HG02571 (cell line): ENCODE data around the gene CREB5.

Experiments
- ATAC-seq: cut with Tn5 transposase; IDR thresholded peaks from one replicate; pipeline ENCODE4 v1.9.1; 2021; ENCODE audit warnings: mild to moderate bottlenecking, moderate library complexity; ENCODE audit not compliant: unreplicated experiment

CREB5 gene

DNA sequence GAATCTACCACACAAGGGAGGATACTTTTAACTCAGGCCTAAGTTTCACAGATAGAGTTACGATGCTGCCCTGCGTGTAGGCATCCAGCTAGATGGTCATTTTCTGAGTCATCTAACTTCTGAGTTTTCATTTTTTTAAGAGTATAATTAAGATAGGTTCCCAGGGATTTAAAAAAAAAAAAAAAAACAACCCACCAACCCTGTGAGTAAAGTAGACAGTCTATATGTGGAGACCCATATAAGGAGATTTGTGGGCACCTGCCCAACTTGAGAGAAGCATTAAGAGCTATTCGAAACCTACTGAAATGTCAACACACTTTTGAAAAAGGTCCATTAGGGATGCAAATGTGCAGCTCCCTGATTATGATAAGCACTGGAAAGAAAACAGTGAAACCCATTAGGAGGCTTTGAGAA, 288.5 kb downstream of the CREB5 start:
- ATAC-seq, result no peak

- no peak for ATAC-seq
Measured at GRCh38 chr7:28701731-28702130, 289.4 kb downstream of the CREB5 start.

DNA sequence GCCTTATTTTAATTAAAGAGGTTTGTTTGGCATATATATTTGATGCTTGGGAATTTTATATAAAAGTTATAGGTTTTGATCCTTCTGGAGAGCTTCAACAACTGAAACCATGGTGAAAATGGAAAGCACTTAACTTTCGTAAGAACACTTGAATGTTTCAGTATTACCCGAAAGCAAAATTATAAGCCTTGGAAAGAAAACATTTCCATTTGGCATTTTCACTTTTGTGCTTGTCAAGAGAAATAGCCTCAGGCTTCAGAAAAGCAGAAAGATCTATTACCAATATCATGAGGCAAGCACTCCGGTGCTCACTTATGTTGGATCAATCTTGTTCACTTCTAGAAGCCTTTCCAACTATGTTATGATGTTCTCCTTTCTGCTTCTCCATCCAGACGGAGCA, 289.9 kb downstream of the CREB5 start:
- ATAC-seq, result no peak

GRCh38 chr7:28703037-28703765, 290.9 kb downstream of the CREB5 start:
- ATAC-seq, result no peak

GRCh38 chr7:28704706-28705105, 292.4 kb downstream of the CREB5 start:
- ATAC-seq, result no peak

- peak; percentile 96 for ATAC-seq
Measured at GRCh38 chr7:28705350-28705749, 293.0 kb downstream of the CREB5 start.

- no peak for ATAC-seq
Measured at GRCh38 chr7:28706584-28706983, 294.3 kb downstream of the CREB5 start.

DNA sequence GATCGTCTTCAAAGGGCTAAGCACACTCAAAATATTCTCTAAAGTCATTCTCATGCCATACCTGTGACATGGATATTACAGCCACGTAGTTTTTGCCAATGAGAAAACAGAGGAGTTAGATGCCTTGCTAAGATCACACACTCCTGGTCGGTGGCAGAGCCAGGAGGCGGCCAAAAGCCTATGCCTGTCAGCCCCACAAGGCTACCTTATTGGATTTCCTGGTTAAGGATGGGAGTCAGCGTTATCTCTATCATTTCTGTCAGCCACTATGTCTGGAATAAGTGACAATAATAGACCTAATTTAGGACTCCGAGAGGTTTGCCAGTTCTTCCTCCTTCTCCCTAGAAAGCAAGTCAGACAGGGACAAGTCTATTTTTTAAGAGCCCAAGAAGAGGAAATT, 295.0 kb downstream of the CREB5 start:
- ATAC-seq, result no peak

GRCh38 chr7:28708033-28708951, 296.0 kb downstream of the CREB5 start:
- ATAC-seq, result no peak

DNA sequence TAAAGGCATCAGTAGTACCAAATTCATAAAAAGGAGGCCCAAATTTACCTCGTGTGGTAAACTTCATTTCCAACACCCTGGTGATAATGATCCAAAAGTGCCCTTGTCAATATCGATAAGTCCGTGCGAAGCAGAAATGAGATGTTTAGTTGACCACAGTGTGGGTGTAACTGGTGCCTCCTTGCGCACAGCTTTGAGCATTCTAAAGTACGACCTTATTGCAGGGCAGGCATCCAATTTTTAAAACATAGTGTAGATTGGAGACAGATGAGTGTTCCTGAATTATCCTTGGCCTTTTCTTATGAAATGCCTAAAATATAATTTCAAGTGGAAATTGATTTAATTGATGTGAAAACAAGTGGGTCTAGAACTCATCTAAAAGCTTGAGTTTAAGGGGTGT, 297.4 kb downstream of the CREB5 start:
- no peak for ATAC-seq

GRCh38 chr7:28711114-28711513, 298.8 kb downstream of the CREB5 start:
- ATAC-seq, result no peak

GRCh38 chr7:28714459-28715120, 302.3 kb downstream of the CREB5 start:
- ATAC-seq, result no peak

DNA sequence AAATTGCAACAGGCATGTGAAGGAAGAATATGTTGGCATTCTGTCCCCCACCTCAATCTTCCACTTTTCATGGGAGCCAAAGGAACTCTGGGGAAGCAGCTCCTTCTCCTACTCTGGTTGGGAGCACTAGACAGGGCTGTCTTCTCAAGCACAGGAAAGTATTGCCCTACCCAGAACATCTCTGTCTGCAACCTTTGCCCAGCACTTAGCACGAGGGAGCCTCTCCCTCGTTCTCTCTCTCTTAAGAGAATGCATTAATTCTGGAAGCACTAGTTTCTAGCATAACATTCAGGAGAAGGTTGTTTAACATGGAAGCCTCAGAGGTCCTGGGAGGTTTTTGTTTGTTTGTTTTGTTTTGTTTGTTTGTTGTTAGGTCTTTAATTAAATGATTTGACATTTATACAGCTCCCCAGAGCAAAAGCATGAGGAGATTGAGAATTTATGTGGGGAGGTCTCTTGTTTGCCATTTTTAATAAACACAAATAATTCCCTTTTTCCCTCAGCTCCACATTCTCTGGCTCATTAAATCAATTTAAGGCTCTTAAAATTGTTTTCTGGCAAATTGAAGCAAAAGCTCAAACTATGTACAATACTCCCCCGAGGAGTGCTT, 305.2 kb downstream of the CREB5 start:
- no peak for ATAC-seq

DNA sequence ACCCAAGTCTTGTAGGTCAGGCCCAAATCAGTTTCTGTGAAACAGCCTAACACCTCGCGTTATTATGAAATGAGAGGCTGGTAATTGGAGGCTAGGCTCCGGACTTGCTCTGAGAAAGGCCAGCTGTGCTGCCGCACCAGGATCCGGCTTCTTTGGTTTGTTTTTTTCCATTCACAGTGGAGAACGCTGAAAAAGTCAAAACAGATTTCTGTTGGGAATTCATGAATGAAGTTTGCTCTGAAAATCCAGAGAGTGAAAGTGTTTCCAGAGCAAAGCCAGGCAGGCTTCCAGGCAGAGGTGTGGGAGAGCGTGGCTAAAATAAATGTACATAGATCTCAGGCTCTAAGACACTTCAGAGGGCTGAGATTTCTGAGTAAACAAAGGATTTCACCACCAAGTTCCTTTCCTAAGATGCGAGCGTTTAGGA, 305.8 kb downstream of the CREB5 start:
- no peak for ATAC-seq

GRCh38 chr7:28718545-28718944, 306.2 kb downstream of the CREB5 start:
- ATAC-seq, result no peak

GRCh38 chr7:28722684-28723083, 310.4 kb downstream of the CREB5 start:
- no peak for ATAC-seq

GRCh38 chr7:28723336-28723735, 311.0 kb downstream of the CREB5 start:
- ATAC-seq, result no peak

DNA sequence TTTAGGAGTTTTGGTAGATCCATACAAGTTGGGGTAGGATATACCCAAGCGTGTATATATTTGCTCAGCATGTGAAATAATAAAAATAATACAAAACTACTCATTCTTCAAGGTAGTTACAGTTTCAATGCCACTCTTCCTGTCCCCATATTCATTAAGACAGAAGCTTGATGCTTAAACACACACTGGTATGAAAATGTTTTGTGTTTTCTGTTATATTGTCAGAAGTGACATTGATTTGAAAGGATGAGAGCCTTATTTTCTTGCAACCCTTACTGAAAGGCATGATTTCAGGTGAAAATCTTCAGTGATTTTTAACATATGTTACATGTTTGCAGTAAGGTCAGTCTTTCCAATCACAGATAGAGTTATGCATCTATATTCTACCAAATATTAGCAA, 312.2 kb downstream of the CREB5 start:
- ATAC-seq, result no peak

- ATAC-seq, result no peak
Measured at GRCh38 chr7:28725045-28725642, 312.8 kb downstream of the CREB5 start.

DNA sequence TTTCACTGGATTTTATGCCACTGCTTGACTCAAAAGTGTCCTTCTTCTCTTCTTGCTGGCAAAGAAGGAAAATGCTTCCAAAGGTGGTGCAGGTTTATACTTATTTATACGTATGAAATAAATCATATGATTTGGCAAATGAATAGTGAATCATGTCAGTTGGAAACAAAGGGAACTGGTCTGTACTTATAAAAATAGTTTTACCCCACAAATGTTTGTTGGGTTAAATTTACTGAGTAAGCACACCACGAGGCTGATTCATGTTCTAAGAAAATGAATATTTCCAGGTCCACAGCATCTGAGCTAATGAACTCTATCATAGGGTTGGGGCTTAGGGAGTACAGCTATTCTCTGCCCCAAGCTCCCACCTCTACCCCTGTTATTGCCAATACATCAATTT, 313.6 kb downstream of the CREB5 start:
- ATAC-seq, result no peak

DNA sequence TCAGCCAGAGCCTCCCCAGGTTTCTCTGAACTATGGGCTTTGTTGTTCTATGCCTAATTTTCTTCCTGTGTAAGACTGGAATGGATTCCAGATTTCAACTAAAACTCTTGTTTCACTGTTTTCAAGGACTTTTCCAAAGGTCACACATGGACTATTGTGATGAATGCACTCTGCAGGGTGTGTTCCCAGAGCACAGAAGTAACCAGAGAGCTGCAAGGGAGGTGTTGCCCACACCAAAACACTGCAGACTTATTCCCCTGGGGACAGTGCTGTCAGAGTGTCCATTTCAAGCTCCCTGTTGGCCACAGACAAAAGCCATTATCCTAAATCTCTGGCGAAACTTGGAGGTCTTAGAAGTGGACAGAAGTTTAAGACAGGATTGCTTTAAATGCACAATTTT, 314.2 kb downstream of the CREB5 start:
- no peak for ATAC-seq
